Measurements from ENCODE around the gene PTPRD.

PTPRD gene

GRCh38 chr9:9284201-9284600 is 1328.6 kb downstream of the PTPRD start:
- peaks cover 21% of the 10 kb centered on the region for H3K9me3 Mint-ChIP-seq
- no peak overlapping the region for H3K4me3 Mint-ChIP-seq
- H3K36me3 Mint-ChIP-seq (ENCODE audit: insufficient read depth): no peaks in the 10 kb centered on the region
- DNase-seq (ENCODE audit: low spot score in 2 of 2): no peak
- H3K27ac Mint-ChIP-seq (ENCODE audit: low read depth): no peak overlapping the region
- no peaks in the 10 kb centered on the region for H3K27me3 Mint-ChIP-seq
- ATAC-seq (replicated peaks; ENCODE audit: extremely low read depth, poor library complexity, severe bottlenecking): no peak
- H3K4me1 Mint-ChIP-seq: no peaks in the 10 kb centered on the region

DNA sequence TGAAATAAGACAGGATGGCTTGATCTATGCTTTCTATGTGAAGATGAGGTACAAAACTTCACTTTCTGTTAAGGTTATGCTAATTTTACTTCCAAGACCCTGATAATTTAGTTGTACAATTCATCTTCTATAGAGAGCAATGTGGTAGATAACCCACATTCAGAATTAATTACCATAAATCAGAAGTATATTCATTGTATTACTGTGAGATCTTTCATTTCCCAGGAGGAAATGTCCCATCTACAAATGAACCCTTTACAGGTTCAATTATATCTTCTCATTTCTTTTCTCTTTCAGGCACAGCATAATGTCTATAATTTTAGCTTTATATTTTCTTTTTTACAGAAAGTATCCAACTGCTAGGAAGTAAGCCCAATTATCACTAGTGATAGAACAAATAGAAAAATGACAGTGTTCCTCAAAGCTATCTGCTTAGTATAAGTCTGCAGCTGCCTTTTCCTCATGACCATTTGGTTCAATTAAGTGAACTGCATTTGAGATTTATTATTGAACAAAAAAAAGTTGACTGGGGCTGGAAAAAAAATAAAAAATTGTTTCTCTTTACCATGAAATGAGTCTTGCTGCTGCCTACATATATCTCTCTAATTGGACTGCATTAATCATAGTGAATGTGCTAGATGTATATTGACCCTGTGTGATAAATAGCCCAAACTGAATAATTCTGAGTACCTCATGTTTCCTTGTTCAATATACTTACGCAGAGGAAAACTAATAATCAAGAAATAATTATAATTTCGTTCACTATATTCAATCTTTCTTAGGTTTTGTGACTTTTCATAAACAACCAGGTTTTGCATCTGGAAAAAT is 1329.4 kb downstream of the PTPRD start:
- H3K27me3 Mint-ChIP-seq: no peaks in the 10 kb centered on the region
- no peak overlapping the region for H3K27ac Mint-ChIP-seq (ENCODE audit: low read depth)
- DNase-seq (ENCODE audit: low spot score in 2 of 2) (no peak), ATAC-seq (replicated peaks; ENCODE audit: extremely low read depth, poor library complexity, severe bottlenecking) (no peak)
- no peak overlapping the region for H3K4me3 Mint-ChIP-seq
- peaks cover 21% of the 10 kb centered on the region for H3K9me3 Mint-ChIP-seq
- H3K36me3 Mint-ChIP-seq (ENCODE audit: insufficient read depth): no peaks in the 10 kb centered on the region
- H3K4me1 Mint-ChIP-seq: no peaks in the 10 kb centered on the region

DNA sequence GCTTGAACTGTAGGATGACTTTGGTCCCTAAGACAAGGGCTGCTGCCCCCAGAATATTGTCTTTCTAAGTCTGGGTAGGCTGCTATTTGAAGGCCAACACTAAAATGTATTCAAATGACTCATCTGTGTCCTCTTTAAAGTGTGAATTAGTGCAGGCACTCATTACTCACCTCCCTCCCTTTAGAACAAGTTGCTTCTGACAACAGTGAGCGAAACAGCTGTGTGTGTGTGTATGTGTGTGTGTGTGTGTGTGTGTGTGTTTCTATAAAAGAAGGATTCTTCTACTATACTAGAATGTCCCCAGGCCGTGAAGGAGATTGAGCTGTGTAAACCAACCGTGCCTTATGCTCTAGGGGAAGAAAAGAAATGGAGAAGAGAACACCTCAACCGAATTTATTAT is 1337.2 kb downstream of the PTPRD start:
- Mint-ChIP-seq H3K9me3 (peaks cover 8% of the 10 kb centered on the region), H3K36me3 (ENCODE audit: insufficient read depth) (no peaks in the 10 kb centered on the region), H3K27me3 (no peaks in the 10 kb centered on the region), H3K4me1 (no peaks in the 10 kb centered on the region), H3K4me3 (no peak overlapping the region), H3K27ac (ENCODE audit: low read depth) (no peak overlapping the region)
- ATAC-seq (replicated peaks; ENCODE audit: extremely low read depth, poor library complexity, severe bottlenecking) (no peak), DNase-seq (ENCODE audit: low spot score in 2 of 2) (no peak)

GRCh38 chr9:9257999-9258498 is 1354.8 kb downstream of the PTPRD start:
- Mint-ChIP-seq H3K36me3 (ENCODE audit: insufficient read depth) (no peaks in the 10 kb centered on the region), H3K4me1 (no peaks in the 10 kb centered on the region), H3K27ac (ENCODE audit: low read depth) (no peak overlapping the region), H3K4me3 (no peak overlapping the region), H3K9me3 (peaks cover 10% of the 10 kb centered on the region), H3K27me3 (no peaks in the 10 kb centered on the region)
- no peak for DNase-seq (ENCODE audit: low spot score in 2 of 2)
- no peak for ATAC-seq (replicated peaks; ENCODE audit: extremely low read depth, poor library complexity, severe bottlenecking)

GRCh38 chr9:9246726-9247125 is 1366.1 kb downstream of the PTPRD start:
- Mint-ChIP-seq H3K36me3 (ENCODE audit: insufficient read depth) (no peaks in the 10 kb centered on the region), H3K27me3 (no peaks in the 10 kb centered on the region), H3K27ac (ENCODE audit: low read depth) (no peak overlapping the region), H3K4me1 (no peaks in the 10 kb centered on the region), H3K9me3 (peaks cover 24% of the 10 kb centered on the region), H3K4me3 (no peak overlapping the region)
- ATAC-seq (replicated peaks; ENCODE audit: extremely low read depth, poor library complexity, severe bottlenecking) (no peak), DNase-seq (ENCODE audit: low spot score in 2 of 2) (no peak)

GRCh38 chr9:9231946-9232345 is 1380.9 kb downstream of the PTPRD start:
- Mint-ChIP-seq H3K27me3 (no peaks in the 10 kb centered on the region), H3K9me3 (peaks cover 18% of the 10 kb centered on the region), H3K27ac (ENCODE audit: low read depth) (no peak overlapping the region), H3K4me1 (no peaks in the 10 kb centered on the region), H3K4me3 (no peak overlapping the region), H3K36me3 (ENCODE audit: insufficient read depth) (no peaks in the 10 kb centered on the region)
- DNase-seq (ENCODE audit: low spot score in 2 of 2): no peak
- no peak for ATAC-seq (replicated peaks; ENCODE audit: extremely low read depth, poor library complexity, severe bottlenecking)

GRCh38 chr9:9229269-9229668 is 1383.5 kb downstream of the PTPRD start:
- Mint-ChIP-seq H3K27me3 (no peaks in the 10 kb centered on the region), H3K27ac (ENCODE audit: low read depth) (no peak overlapping the region), H3K4me3 (no peak overlapping the region), H3K9me3 (peaks cover 18% of the 10 kb centered on the region), H3K36me3 (ENCODE audit: insufficient read depth) (no peaks in the 10 kb centered on the region), H3K4me1 (no peaks in the 10 kb centered on the region)
- ATAC-seq (replicated peaks; ENCODE audit: extremely low read depth, poor library complexity, severe bottlenecking): no peak
- DNase-seq (ENCODE audit: low spot score in 2 of 2): no peak

- DNase-seq (ENCODE audit: low spot score in 2 of 2) (no peak), ATAC-seq (replicated peaks; ENCODE audit: extremely low read depth, poor library complexity, severe bottlenecking) (no peak)
- Mint-ChIP-seq H3K4me1 (no peaks in the 10 kb centered on the region), H3K36me3 (ENCODE audit: insufficient read depth) (no peaks in the 10 kb centered on the region), H3K27me3 (no peaks in the 10 kb centered on the region), H3K4me3 (no peak overlapping the region), H3K9me3 (peaks cover 7% of the 10 kb centered on the region), H3K27ac (ENCODE audit: low read depth) (no peak overlapping the region)
Measured at GRCh38 chr9:9223175-9223574, 1389.6 kb downstream of the PTPRD start.

- no peak for ATAC-seq (replicated peaks; ENCODE audit: extremely low read depth, poor library complexity, severe bottlenecking)
- Mint-ChIP-seq H3K9me3 (peaks cover 9% of the 10 kb centered on the region), H3K36me3 (ENCODE audit: insufficient read depth) (no peaks in the 10 kb centered on the region), H3K27ac (ENCODE audit: low read depth) (no peak overlapping the region), H3K4me3 (no peak overlapping the region), H3K27me3 (no peaks in the 10 kb centered on the region), H3K4me1 (no peaks in the 10 kb centered on the region)
- no peak for DNase-seq (ENCODE audit: low spot score in 2 of 2)
Measured at GRCh38 chr9:9222730-9223129, 1390.1 kb downstream of the PTPRD start.

- Mint-ChIP-seq H3K4me3 (no peak overlapping the region), H3K36me3 (ENCODE audit: insufficient read depth) (no peaks in the 10 kb centered on the region), H3K27me3 (no peaks in the 10 kb centered on the region), H3K9me3 (peaks cover 15% of the 10 kb centered on the region), H3K4me1 (no peaks in the 10 kb centered on the region), H3K27ac (ENCODE audit: low read depth) (no peak overlapping the region)
- ATAC-seq (replicated peaks; ENCODE audit: extremely low read depth, poor library complexity, severe bottlenecking) (no peak), DNase-seq (ENCODE audit: low spot score in 2 of 2) (no peak)
Measured at GRCh38 chr9:9216934-9217333, 1395.9 kb downstream of the PTPRD start.

GRCh38 chr9:9215050-9215449 is 1397.8 kb downstream of the PTPRD start:
- Mint-ChIP-seq H3K9me3 (peaks cover 12% of the 10 kb centered on the region), H3K27ac (ENCODE audit: low read depth) (no peak overlapping the region), H3K27me3 (no peaks in the 10 kb centered on the region), H3K36me3 (ENCODE audit: insufficient read depth) (no peaks in the 10 kb centered on the region), H3K4me3 (no peak overlapping the region), H3K4me1 (no peaks in the 10 kb centered on the region)
- DNase-seq (ENCODE audit: low spot score in 2 of 2): no peak
- no peak for ATAC-seq (replicated peaks; ENCODE audit: extremely low read depth, poor library complexity, severe bottlenecking)

DNA sequence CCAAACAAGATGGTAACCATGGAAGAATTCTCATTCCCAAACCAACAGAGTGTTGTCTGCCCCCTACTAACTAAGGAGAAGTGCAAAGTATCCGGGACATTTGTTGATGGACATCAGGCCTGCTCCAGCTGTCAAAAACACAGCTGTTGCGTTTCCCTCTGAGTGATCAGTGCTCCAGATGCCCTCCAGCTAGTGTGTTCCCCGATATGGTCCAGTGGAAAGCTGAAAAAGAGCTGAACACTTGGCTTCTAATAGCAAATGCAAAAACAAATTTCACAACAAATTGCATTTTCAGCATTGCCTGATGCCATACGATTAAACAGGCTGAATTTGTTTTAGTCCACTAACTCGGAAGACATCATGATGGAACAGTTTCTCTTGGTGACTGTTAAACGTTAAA is 1398.7 kb downstream of the PTPRD start:
- peaks cover 12% of the 10 kb centered on the region for H3K9me3 Mint-ChIP-seq
- H3K27ac Mint-ChIP-seq (ENCODE audit: low read depth): no peak overlapping the region
- no peaks in the 10 kb centered on the region for H3K4me1 Mint-ChIP-seq
- no peaks in the 10 kb centered on the region for H3K27me3 Mint-ChIP-seq
- H3K36me3 Mint-ChIP-seq (ENCODE audit: insufficient read depth): no peaks in the 10 kb centered on the region
- ATAC-seq (replicated peaks; ENCODE audit: extremely low read depth, poor library complexity, severe bottlenecking): no peak
- DNase-seq (ENCODE audit: low spot score in 2 of 2): no peak
- H3K4me3 Mint-ChIP-seq: no peak overlapping the region

GRCh38 chr9:9212963-9213362 is 1399.8 kb downstream of the PTPRD start:
- ATAC-seq (replicated peaks; ENCODE audit: extremely low read depth, poor library complexity, severe bottlenecking) (no peak), DNase-seq (ENCODE audit: low spot score in 2 of 2) (no peak)
- H3K27ac Mint-ChIP-seq (ENCODE audit: low read depth): no peak overlapping the region
- H3K36me3 Mint-ChIP-seq (ENCODE audit: insufficient read depth): no peaks in the 10 kb centered on the region
- H3K27me3 Mint-ChIP-seq: no peaks in the 10 kb centered on the region
- peaks cover 6% of the 10 kb centered on the region for H3K9me3 Mint-ChIP-seq
- no peaks in the 10 kb centered on the region for H3K4me1 Mint-ChIP-seq
- no peak overlapping the region for H3K4me3 Mint-ChIP-seq
